Upper lobe of left lung (tissue), 4 donors: Measurements from ENCODE around the gene FNBP1L.

Experiments
- POLR2A ChIP-seq, 4 donors: fragments of 450-650 bp; IDR thresholded peaks; one replicate each; pipeline ENCODE4 v1.5.1; 2016 to 2017; ENCODE audit warnings: antibody characterized with exemption in 4 of 4, mild to moderate bottlenecking in 2 of 4
- TF ChIP-seq, protein P1 (sequence below), 6 experiments: fragments of 450-650 bp in 4 of 6; fragments of 200-600 bp in 2 of 6; sonication (generic) in 2 of 6; IDR thresholded peaks; one replicate each; pipeline ENCODE4 v1.5.1; 2016 to 2019; ENCODE audit warnings: antibody characterized with exemption in 6 of 6

DNA sequence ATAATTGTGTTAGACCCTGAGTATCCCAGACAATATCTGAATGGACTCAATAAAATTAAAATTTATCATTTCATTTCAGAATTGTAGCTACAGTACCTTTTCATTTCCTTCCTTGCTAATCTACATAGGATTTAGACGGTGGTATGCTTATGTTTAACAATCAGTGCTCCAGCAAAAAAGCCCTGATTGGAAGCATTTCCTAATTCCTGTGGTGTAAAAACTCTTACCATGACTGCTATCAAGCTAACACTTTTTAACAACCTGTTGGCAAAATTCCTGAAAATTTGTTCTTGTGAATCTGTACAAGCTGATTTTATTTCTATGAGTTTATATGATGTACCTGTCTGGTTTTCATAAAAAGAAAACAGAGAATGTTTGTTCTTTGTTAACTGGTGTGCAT, 5.2 kb upstream of the FNBP1L start:
- TF ChIP-seq, protein P1, sequence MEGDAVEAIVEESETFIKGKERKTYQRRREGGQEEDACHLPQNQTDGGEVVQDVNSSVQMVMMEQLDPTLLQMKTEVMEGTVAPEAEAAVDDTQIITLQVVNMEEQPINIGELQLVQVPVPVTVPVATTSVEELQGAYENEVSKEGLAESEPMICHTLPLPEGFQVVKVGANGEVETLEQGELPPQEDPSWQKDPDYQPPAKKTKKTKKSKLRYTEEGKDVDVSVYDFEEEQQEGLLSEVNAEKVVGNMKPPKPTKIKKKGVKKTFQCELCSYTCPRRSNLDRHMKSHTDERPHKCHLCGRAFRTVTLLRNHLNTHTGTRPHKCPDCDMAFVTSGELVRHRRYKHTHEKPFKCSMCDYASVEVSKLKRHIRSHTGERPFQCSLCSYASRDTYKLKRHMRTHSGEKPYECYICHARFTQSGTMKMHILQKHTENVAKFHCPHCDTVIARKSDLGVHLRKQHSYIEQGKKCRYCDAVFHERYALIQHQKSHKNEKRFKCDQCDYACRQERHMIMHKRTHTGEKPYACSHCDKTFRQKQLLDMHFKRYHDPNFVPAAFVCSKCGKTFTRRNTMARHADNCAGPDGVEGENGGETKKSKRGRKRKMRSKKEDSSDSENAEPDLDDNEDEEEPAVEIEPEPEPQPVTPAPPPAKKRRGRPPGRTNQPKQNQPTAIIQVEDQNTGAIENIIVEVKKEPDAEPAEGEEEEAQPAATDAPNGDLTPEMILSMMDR (IDR thresholded peaks at IDR 0.05) = no peak
- no peak for TF ChIP-seq POLR2A (IDR thresholded peaks at IDR 0.05)
